Lower leg skin (tissue), 3 donors: ENCODE data around the gene NLRP1.

ENCODE experiments used
- CTCF ChIP-seq, 3 donors: fragments of 450-650 bp; IDR thresholded peaks; one replicate each; pipeline ENCODE4 v1.5.1; 2016; ENCODE audit warnings: antibody characterized with exemption in 3 of 3, mild to moderate bottlenecking in 3 of 3, moderate library complexity in 2 of 3
- POLR2A ChIP-seq, 2 donors: fragments of 450-650 bp; IDR thresholded peaks; one replicate each; pipeline ENCODE4 v1.6.1; 2016 to 2017; ENCODE audit warnings: antibody characterized with exemption in 2 of 2, mild to moderate bottlenecking in 1 of 2, moderate library complexity in 1 of 2

- TF ChIP-seq CTCF (IDR thresholded peaks at IDR 0.05) (no peak), POLR2A (IDR thresholded peaks at IDR 0.05) (no peak)
These were observed 97.8 kb downstream of the NLRP1 start, which contains the start of gene MIS12 for GRCh38 chr17:5486206-5487124.
